CD4-positive, alpha-beta T cell treated with Interleukin-6 for 4 hours (primary cell): ENCODE results near the gene METTL4.

Experiments
- DNase-seq: peaks from one replicate; pipeline ENCODE4 v3.0.0-alpha.2; 2020; ENCODE audit warnings: mixed read lengths

Gene METTL4

GRCh38 chr18:2571200-2572170, at the start of gene METTL4, which contains the start of gene NDC80:
Gene METTL4, minus strand, starts transcription at chr18:2571505. Its CDS starts 4,289 bp downstream, at chr18:2567216.
Gene NDC80, plus strand, starts transcription at chr18:2571557. Its CDS starts 1,429 bp downstream, at chr18:2572986.
- DNase-seq, result peak; percentile 86

GRCh38 chr18:2618009-2618408, 46.7 kb upstream of the METTL4 start:
- DNase-seq, result no peak

- DNase-seq, result no peak
Observed at GRCh38 chr18:2617401-2617998, 46.2 kb upstream of the METTL4 start.

GRCh38 chr18:2612996-2613395, 41.7 kb upstream of the METTL4 start:
- DNase-seq, result no peak

GRCh38 chr18:2610549-2610948, 39.2 kb upstream of the METTL4 start:
- no peak for DNase-seq

- no peak for DNase-seq
Observed at GRCh38 chr18:2609604-2610003, 38.3 kb upstream of the METTL4 start.

- DNase-seq, result no peak
Observed at GRCh38 chr18:2606335-2606734, 35.0 kb upstream of the METTL4 start.

- no peak for DNase-seq
Observed at GRCh38 chr18:2602844-2603243, 31.5 kb upstream of the METTL4 start.

- DNase-seq, result peak; percentile 47
Observed at GRCh38 chr18:2597639-2598038, 26.3 kb upstream of the METTL4 start.

GRCh38 chr18:2590303-2590702, 19.0 kb upstream of the METTL4 start:
- no peak for DNase-seq

GRCh38 chr18:2589345-2590068, 18.2 kb upstream of the METTL4 start:
- no peak for DNase-seq

- no peak for DNase-seq
Observed at GRCh38 chr18:2588666-2589344, 17.5 kb upstream of the METTL4 start.

GRCh38 chr18:2587788-2588187, 16.5 kb upstream of the METTL4 start:
- DNase-seq, result no peak

GRCh38 chr18:2573408-2573807, 2.1 kb upstream of the METTL4 start:
- DNase-seq, result no peak

- no peak for DNase-seq
Observed at GRCh38 chr18:2572892-2573291, 1.6 kb upstream of the METTL4 start.

GRCh38 chr18:2572171-2572569, 865 bp upstream of the METTL4 start:
- DNase-seq, result no peak

- peak; percentile 72 for DNase-seq
Observed at GRCh38 chr18:2570772-2571199, 519 bp downstream of the METTL4 start.

- no peak for DNase-seq
Observed at GRCh38 chr18:2569338-2570207, 1.7 kb downstream of the METTL4 start.

- DNase-seq, result no peak
Observed at GRCh38 chr18:2568605-2569004, 2.7 kb downstream of the METTL4 start.

GRCh38 chr18:2568129-2568528, 3.2 kb downstream of the METTL4 start:
- no peak for DNase-seq

GRCh38 chr18:2564373-2564772, 6.9 kb downstream of the METTL4 start:
- DNase-seq, result no peak

- no peak for DNase-seq
Observed at GRCh38 chr18:2559249-2559648, 12.1 kb downstream of the METTL4 start.
